ENCODE results near the gene PCNX3.

DNA sequence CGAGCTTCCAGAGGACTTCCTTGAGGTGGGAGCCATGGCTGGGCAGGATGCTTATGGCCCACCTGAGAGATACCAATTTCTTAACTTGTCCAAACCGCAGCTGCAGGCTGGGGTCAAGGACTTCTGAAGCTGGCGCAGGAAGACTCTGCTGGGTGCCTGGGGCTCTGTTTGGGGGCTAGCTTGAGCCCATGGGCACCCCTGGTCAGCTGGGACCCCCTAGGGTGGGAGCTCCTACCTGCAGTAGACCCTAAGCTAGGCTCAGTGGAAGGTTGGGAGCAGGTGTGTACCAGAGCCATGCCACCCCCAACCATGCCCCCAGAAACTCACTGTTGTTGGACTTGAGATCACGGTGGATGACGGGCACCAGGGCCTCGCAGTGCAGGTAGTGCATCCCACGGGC is 2.9 kb upstream of the PCNX3 start:
- TF ChIP-seq POLR2AphosphoS5 (IDR thresholded peaks at IDR 0.05; ENCODE audit: low read depth, low read length) (no peak), POLR2A (IDR thresholded peaks at IDR 0.05; ENCODE audit: low read depth, low read length) (no peak), SPI1 (IDR thresholded peaks at IDR 0.05; ENCODE audit: low read depth, low read length) (no peak), TAF1 (IDR thresholded peaks at IDR 0.05; ENCODE audit: low read depth, low read length) (no peak), POU2F2 (IDR thresholded peaks at IDR 0.05; ENCODE audit: low read depth, low read length) (no peak), PAX5 (IDR thresholded peaks at IDR 0.05; ENCODE audit: insufficient read depth, low read length, severe bottlenecking) (no peak)
